ENCODE data around the gene SSBP3.

GRCh38 chr1:54190526-54190925 is 215.7 kb downstream of the SSBP3 start:
- TF ChIP-seq FOXA1 (IDR thresholded peaks at IDR 0.05) (no peak), FOXA1 (CRISPR knock-in tag; IDR thresholded peaks at IDR 0.05) (no peak), HMGXB4 (CRISPR knock-in tag; IDR thresholded peaks at IDR 0.05; ENCODE audit: borderline replicate concordance in 1 of 2, low read depth in 1 of 2) (no peak), ZNF142 (CRISPR knock-in tag; IDR thresholded peaks at IDR 0.05) (no peak), TBL1XR1 (IDR thresholded peaks at IDR 0.05; ENCODE audit: borderline replicate concordance, low read length, partially characterized antibody) (no peak), CTCF (CRISPR knock-in tag; IDR thresholded peaks at IDR 0.05) (no peak), SRSF4 (IDR thresholded peaks at IDR 0.05; ENCODE audit: low read depth, low read length, poor library complexity, severe bottlenecking) (no peak), RAD21 (CRISPR knock-in tag; IDR thresholded peaks at IDR 0.05) (no peak), ESRRA (CRISPR knock-in tag; IDR thresholded peaks at IDR 0.05; ENCODE audit: low read depth) (no peak), MEF2D (CRISPR knock-in tag; IDR thresholded peaks at IDR 0.05) (no peak), SP1 (IDR thresholded peaks at IDR 0.05) (no peak), SP1 (CRISPR knock-in tag; IDR thresholded peaks at IDR 0.05) (no peak)
